PC-9 (cell line): ENCODE results near the gene ATP11B. TPM values are rescaled to one million over a fixed set of nuclear protein-coding genes. Genes with fewer than 3 reads are reported as not detected.
A peak's percentile ranks its signal among the peaks of the same experiment; 100 is the strongest.

Source experiments
- BruUV-seq: library from RNA; stranded (reverse); fragments of 400-500 nt; replicated peaks from 2 replicates; lab custom pipeline; 2021; lab: Mats Ljungman, UMichigan
- CTCF ChIA-PET: fragments of 300-600 bp; sonication (Branson Sonifier 250); formaldehyde crosslinking; loops from one replicate; lab custom pipeline; 2022; ENCODE audit warnings: antibody characterized with exemption; lab: Charles Lee
- POLR2A ChIA-PET: fragments of 300-600 bp; sonication (Branson Sonifier 250); formaldehyde crosslinking; loops from one replicate; lab custom pipeline; 2022; ENCODE audit warnings: antibody characterized with exemption; ENCODE audit not compliant: unreplicated experiment; lab: Charles Lee
- DNase-seq, 2 experiments: peaks; one replicate each; pipeline versions ENCODE4 v3.0.0 to v3.0.0-alpha.2; 2015 to 2022; ENCODE audit warnings: mixed read lengths in 1 of 2
- H2AFZ ChIP-seq: fragments of 200-600 bp; sonication (generic); 2 replicates; pipeline ENCODE4 v1.8.1; 2017; ENCODE audit warnings: antibody characterized with exemption
- H3F3A ChIP-seq: fragments of 200-600 bp; sonication (generic); 2 replicates; pipeline ENCODE4 v1.8.1; 2017; ENCODE audit warnings: antibody characterized with exemption, mild to moderate bottlenecking, low read depth; ENCODE audit not compliant: insufficient read depth
- H3K27ac ChIP-seq: fragments of 200-600 bp; sonication (generic); 2 replicates; pipeline ENCODE4 v1.6.1; 2016; ENCODE audit warnings: mixed run types
- H3K27me3 ChIP-seq: fragments of 200-600 bp; sonication (generic); 2 replicates; pipeline ENCODE4 v1.6.1; 2016; ENCODE audit warnings: low read depth, mixed run types; ENCODE audit not compliant: insufficient read depth
- H3K36me3 ChIP-seq: fragments of 200-600 bp; sonication (generic); 2 replicates; pipeline ENCODE4 v1.6.1; 2016; ENCODE audit warnings: low read depth, mixed run types
- H3K4me1 ChIP-seq: fragments of 200-600 bp; sonication (generic); replicated peaks from 2 replicates; pipeline ENCODE4 v1.6.1; 2016; ENCODE audit warnings: mixed run types; ENCODE audit not compliant: insufficient read depth
- H3K4me2 ChIP-seq: fragments of 200-600 bp; sonication (generic); 2 replicates; pipeline ENCODE4 v1.6.1; 2017; ENCODE audit warnings: mixed run types
- H3K4me3 ChIP-seq: fragments of 200-600 bp; sonication (generic); 2 replicates; pipeline ENCODE4 v1.6.1; 2016; ENCODE audit warnings: mixed run types
- H3K79me2 ChIP-seq: fragments of 200-600 bp; sonication (generic); 2 replicates; pipeline ENCODE4 v1.6.1; 2017; ENCODE audit warnings: low read depth, mixed run types
- H3K9me2 ChIP-seq: fragments of 200-600 bp; sonication (generic); 2 replicates; pipeline ENCODE4 v1.8.1; 2017; ENCODE audit warnings: mild to moderate bottlenecking; ENCODE audit not compliant: insufficient read depth
- H3K9me3 ChIP-seq: fragments of 200-600 bp; sonication (generic); 2 replicates; pipeline ENCODE4 v1.8.1; 2016; ENCODE audit warnings: low read depth; ENCODE audit not compliant: insufficient read depth
- H4K20me1 ChIP-seq: fragments of 200-600 bp; sonication (generic); 2 replicates; pipeline ENCODE4 v1.8.1; 2017; ENCODE audit not compliant: insufficient read depth
- EZH2 ChIP-seq: fragments of 200-600 bp; sonication (generic); IDR thresholded peaks from 2 replicates; pipeline ENCODE4 v1.8.0; 2017; ENCODE audit warnings: antibody characterized with exemption, low read depth
- intact Hi-C: fragments of 100-400 bp; cut with micrococcal nuclease; formaldehyde crosslinking; loops from one replicate; pipeline ENCODE4 v1.10.0; 2022; ENCODE audit not compliant: unreplicated experiment
- total RNA-seq: library from RNA; stranded (reverse); gene quantifications from 2 replicates; pipeline ENCODE4 v1.2.3, GENCODE V29; 2021
- TF ChIP-seq, protein P1 (sequence below): fragments of 200-600 bp; sonication (generic); conservative IDR thresholded peaks from 2 replicates; pipeline ENCODE4 v1.6.1; 2017; ENCODE audit warnings: mixed run types, antibody characterized with exemption, mild to moderate bottlenecking, moderate library complexity

Gene ATP11B
- total RNA-seq, 1 experiment from 2014 or later, result 66.5 TPM

DNA sequence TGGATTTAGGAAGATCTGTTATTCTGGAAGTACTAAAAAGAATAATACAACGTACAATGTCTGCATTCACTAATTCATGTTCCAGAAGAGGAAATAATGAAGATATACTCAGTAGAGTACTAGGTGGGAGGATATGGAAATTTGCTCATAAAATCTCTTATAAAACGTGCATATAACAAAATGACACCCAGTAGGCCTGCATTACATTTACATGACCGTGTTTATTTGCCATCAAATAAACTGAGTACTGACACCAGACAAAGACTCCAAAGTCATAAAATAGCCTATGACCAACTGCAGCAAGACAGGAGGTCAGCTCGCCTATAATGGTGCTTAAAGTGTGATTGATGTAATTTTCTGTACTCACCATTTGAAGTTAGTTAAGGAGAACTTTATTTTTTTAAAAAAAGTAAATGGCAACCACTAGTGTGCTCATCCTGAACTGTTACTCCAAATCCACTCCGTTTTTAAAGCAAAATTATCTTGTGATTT is 126.6 kb downstream of the ATP11B start:
- Histone ChIP-seq H3K27me3 (no peaks in the 10 kb centered on the region), H2AFZ (no peak overlapping the region), H3K9me2 (no peaks in the 10 kb centered on the region), H4K20me1 (no peaks in the 10 kb centered on the region), H3F3A (peaks cover 6% of the 10 kb centered on the region), H3K9me3 (no peaks in the 10 kb centered on the region), H3K27ac (no peak overlapping the region), H3K36me3 (peaks cover 10% of the 10 kb centered on the region; the same call in 1 of the 2 replicates), H3K4me2 (no peak overlapping the region), H3K4me1 (no peaks in the 10 kb centered on the region), H3K79me2 (no peaks in the 10 kb centered on the region), H3K4me3 (no peak overlapping the region)
- no TSS peak for BruUV-seq
- no peak for DNase-seq
- ChIA-PET POLR2A (no interaction called here), CTCF (no interaction called here)
- TF ChIP-seq, protein P1, sequence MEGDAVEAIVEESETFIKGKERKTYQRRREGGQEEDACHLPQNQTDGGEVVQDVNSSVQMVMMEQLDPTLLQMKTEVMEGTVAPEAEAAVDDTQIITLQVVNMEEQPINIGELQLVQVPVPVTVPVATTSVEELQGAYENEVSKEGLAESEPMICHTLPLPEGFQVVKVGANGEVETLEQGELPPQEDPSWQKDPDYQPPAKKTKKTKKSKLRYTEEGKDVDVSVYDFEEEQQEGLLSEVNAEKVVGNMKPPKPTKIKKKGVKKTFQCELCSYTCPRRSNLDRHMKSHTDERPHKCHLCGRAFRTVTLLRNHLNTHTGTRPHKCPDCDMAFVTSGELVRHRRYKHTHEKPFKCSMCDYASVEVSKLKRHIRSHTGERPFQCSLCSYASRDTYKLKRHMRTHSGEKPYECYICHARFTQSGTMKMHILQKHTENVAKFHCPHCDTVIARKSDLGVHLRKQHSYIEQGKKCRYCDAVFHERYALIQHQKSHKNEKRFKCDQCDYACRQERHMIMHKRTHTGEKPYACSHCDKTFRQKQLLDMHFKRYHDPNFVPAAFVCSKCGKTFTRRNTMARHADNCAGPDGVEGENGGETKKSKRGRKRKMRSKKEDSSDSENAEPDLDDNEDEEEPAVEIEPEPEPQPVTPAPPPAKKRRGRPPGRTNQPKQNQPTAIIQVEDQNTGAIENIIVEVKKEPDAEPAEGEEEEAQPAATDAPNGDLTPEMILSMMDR, result no peak
- TF ChIP-seq EZH2, result no peak
- intact Hi-C loops, result no loop called here

DNA sequence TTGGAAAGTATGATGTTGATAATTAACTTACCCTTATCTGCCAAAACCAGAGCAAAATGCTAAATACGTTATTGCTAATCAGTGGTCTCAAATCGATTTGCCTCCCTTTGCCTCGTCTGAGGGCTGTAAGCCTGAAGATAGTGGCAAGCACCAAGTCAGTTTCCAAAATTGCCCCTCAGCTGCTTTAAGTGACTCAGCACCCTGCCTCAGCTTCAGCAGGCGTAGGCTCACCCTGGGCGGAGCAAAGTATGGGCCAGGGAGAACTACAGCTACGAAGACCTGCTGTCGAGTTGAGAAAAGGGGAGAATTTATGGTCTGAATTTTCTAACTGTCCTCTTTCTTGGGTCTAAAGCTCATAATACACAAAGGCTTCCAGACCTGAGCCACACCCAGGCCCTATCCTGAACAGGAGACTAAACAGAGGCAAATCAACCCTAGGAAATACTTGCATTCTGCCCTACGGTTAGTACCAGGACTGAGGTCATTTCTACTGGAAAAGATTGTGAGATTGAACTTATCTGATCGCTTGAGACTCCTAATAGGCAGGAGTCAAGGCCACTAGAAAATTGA is 127.3 kb downstream of the ATP11B start:
- TF ChIP-seq, protein P1, result no peak
- no peak for TF ChIP-seq EZH2
- Histone ChIP-seq H3K27me3 (no peaks in the 10 kb centered on the region), H3K36me3 (peaks cover 6% of the 10 kb centered on the region; the same call in 1 of the 2 replicates), H4K20me1 (no peaks in the 10 kb centered on the region), H3K4me1 (no peaks in the 10 kb centered on the region), H3K79me2 (no peaks in the 10 kb centered on the region), H3K9me2 (no peaks in the 10 kb centered on the region), H3K4me3 (no peak overlapping the region), H3K4me2 (no peak overlapping the region), H3K27ac (no peak overlapping the region), H3K9me3 (no peaks in the 10 kb centered on the region), H2AFZ (no peak overlapping the region), H3F3A (peaks cover 6% of the 10 kb centered on the region)
- BruUV-seq, result no TSS peak
- ChIA-PET CTCF (interaction anchor here (0.6 kb wide), 1 partner anchor 257 kb away, joined by 5 read pairs; no protein-coding TSS in a partner anchor), POLR2A (no interaction called here)
- no peak for DNase-seq
- intact Hi-C loops, result no loop called here

DNA sequence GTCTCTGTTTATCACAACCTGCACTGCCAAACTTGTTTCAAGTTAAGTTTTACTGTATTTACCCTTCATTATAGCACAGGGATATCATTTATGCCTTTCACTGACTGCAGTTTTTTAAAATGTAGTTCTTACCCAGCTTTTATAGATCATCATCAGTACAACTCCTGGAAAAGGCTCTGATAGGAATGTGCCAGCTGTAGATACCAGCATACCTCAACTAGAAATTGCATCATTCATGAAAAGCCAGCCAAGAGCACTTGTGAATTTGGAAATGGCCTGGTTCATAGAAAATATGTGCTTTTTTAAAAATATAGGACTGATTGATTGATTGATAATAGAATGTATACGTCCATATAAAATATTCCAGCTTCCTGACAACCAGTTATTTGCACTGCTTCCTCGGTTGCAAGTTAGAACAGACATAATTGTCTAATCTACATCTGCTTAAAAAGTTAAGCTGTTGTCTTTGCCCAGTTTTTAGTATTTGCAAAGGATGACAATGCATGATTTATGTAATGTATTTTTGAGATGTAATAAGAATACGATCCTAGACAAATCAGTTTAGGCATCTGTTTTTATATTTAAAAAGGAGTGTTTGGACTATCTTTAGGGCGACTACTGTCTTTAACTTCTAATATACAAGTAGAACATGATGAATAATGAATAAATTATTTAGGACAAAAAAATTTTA is 128.5 kb downstream of the ATP11B start:
- ChIA-PET POLR2A (interaction anchor here (0.6 kb wide), 1 partner anchor 17 kb away, joined by 17 read pairs; no protein-coding TSS in a partner anchor), CTCF (no interaction called here)
- TF ChIP-seq EZH2, result no peak
- TF ChIP-seq, protein P1, result no peak
- H4K20me1 ChIP-seq, result no peaks in the 10 kb centered on the region
- H3K9me3 ChIP-seq, result no peaks in the 10 kb centered on the region
- no peak overlapping the region for H2AFZ ChIP-seq
- H3K4me1 ChIP-seq, result no peaks in the 10 kb centered on the region
- peaks cover 6% of the 10 kb centered on the region; the same call in 1 of the 2 replicates for H3K36me3 ChIP-seq
- no peak overlapping the region for H3K4me3 ChIP-seq
- H3K9me2 ChIP-seq, result no peaks in the 10 kb centered on the region
- H3K27me3 ChIP-seq, result no peaks in the 10 kb centered on the region
- no peak overlapping the region for H3K4me2 ChIP-seq
- no TSS peak for BruUV-seq
- peaks cover 11% of the 10 kb centered on the region for H3F3A ChIP-seq
- DNase-seq, result no peak
- H3K27ac ChIP-seq, result 0 out of 2 replicates have a peak overlapping the region, but pooled peaks have one; percentile 1
- intact Hi-C loops, result no loop called here
- no peaks in the 10 kb centered on the region for H3K79me2 ChIP-seq
